ENCODE measurements around the gene GLB1L3. TPM values are rescaled to one million over a fixed set of nuclear protein-coding genes. Genes with fewer than 3 reads are reported as not detected.

The GLB1L3 gene
- total RNA-seq, 4 donors from 2014 or later, result 0.16 TPM; not detected in 3

- H3K4me1 ChIP-seq, result peaks cover 0 to 7% (median 3%) of the 10 kb centered on the region in 4 donors
- no peak overlapping the region for H3K4me3 ChIP-seq
- no peak overlapping the region for H3K27ac ChIP-seq
- H3K27me3 ChIP-seq, result no peaks in the 10 kb centered on the region
- 89 to 90% methylated on average over 2 to 21 of the region's 21 CpGs for WGBS, 2 donors (ENCODE audit: low coverage in 1 of 2)
- H3K9me3 ChIP-seq, result no peaks in the 10 kb centered on the region
- in situ Hi-C loops (cut with MboI; ENCODE audit: low pct_ligation_motif_present in 1 of 4, low pct_unique_long_range_greater_than_20kb in 1 of 4, low sequenced_read_pairs in 3 of 4) (no loop called here), intact Hi-C loops (cut with DNase I; ENCODE audit: low total_unique reads) (no loop called here)
- TF ChIP-seq, protein P1, sequence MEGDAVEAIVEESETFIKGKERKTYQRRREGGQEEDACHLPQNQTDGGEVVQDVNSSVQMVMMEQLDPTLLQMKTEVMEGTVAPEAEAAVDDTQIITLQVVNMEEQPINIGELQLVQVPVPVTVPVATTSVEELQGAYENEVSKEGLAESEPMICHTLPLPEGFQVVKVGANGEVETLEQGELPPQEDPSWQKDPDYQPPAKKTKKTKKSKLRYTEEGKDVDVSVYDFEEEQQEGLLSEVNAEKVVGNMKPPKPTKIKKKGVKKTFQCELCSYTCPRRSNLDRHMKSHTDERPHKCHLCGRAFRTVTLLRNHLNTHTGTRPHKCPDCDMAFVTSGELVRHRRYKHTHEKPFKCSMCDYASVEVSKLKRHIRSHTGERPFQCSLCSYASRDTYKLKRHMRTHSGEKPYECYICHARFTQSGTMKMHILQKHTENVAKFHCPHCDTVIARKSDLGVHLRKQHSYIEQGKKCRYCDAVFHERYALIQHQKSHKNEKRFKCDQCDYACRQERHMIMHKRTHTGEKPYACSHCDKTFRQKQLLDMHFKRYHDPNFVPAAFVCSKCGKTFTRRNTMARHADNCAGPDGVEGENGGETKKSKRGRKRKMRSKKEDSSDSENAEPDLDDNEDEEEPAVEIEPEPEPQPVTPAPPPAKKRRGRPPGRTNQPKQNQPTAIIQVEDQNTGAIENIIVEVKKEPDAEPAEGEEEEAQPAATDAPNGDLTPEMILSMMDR (IDR thresholded peaks at IDR 0.05), result no peak
- TF ChIP-seq POLR2AphosphoS5 (IDR thresholded peaks at IDR 0.05) (no peak), EP300 (IDR thresholded peaks at IDR 0.05; ENCODE audit: low read depth) (no peak), POLR2A (IDR thresholded peaks at IDR 0.05) (no peak)
- no peaks in the 10 kb centered on the region for H3K36me3 ChIP-seq
- DNase-seq, result no peak
Observed at GRCh38 chr11:134356656-134357544, 80.7 kb downstream of the GLB1L3 start.

GRCh38 chr11:134357545-134357839, 81.3 kb downstream of the GLB1L3 start:
- Histone ChIP-seq H3K36me3 (no peaks in the 10 kb centered on the region), H3K4me3 (no peak overlapping the region), H3K9me3 (no peaks in the 10 kb centered on the region), H3K27me3 (no peaks in the 10 kb centered on the region), H3K27ac (no peak overlapping the region), H3K4me1 (peaks cover 0 to 7% (median 3%) of the 10 kb centered on the region in 4 donors)
- in situ Hi-C loops (cut with MboI; ENCODE audit: low pct_ligation_motif_present in 1 of 4, low pct_unique_long_range_greater_than_20kb in 1 of 4, low sequenced_read_pairs in 3 of 4), result no loop called here
- intact Hi-C loops (cut with DNase I; ENCODE audit: low total_unique reads), result no loop called here
- WGBS, 2 donors (ENCODE audit: low coverage in 1 of 2), result 81% methylated on average over 8 of the region's 8 CpGs; no CpG with 5 or more reads in 1 of the 2 donors
- no peak for DNase-seq
- TF ChIP-seq POLR2A (IDR thresholded peaks at IDR 0.05) (no peak), POLR2AphosphoS5 (IDR thresholded peaks at IDR 0.05) (no peak), EP300 (IDR thresholded peaks at IDR 0.05; ENCODE audit: low read depth) (no peak)
- TF ChIP-seq, protein P1 (IDR thresholded peaks at IDR 0.05), result no peak

GRCh38 chr11:134358165-134358855, 82.1 kb downstream of the GLB1L3 start:
- H3K27me3 ChIP-seq, result no peaks in the 10 kb centered on the region
- in situ Hi-C loops (cut with MboI; ENCODE audit: low pct_ligation_motif_present in 1 of 4, low pct_unique_long_range_greater_than_20kb in 1 of 4, low sequenced_read_pairs in 3 of 4), result no loop called here
- H3K4me3 ChIP-seq, result no peak overlapping the region
- H3K36me3 ChIP-seq, result no peaks in the 10 kb centered on the region
- peaks cover 0 to 7% (median 3%) of the 10 kb centered on the region in 4 donors for H3K4me1 ChIP-seq
- H3K27ac ChIP-seq, result no peak overlapping the region
- H3K9me3 ChIP-seq, result no peaks in the 10 kb centered on the region
- TF ChIP-seq, protein P1 (IDR thresholded peaks at IDR 0.05), result no peak
- TF ChIP-seq EP300 (IDR thresholded peaks at IDR 0.05; ENCODE audit: low read depth), result no peak
- no peak for TF ChIP-seq POLR2A (IDR thresholded peaks at IDR 0.05)
- TF ChIP-seq POLR2AphosphoS5 (IDR thresholded peaks at IDR 0.05), result no peak
- WGBS, 2 donors (ENCODE audit: low coverage in 1 of 2), result 88% methylated on average over 27 of the region's 27 CpGs; no CpG with 5 or more reads in 1 of the 2 donors
- intact Hi-C loops (cut with DNase I; ENCODE audit: low total_unique reads), result no loop called here
- no peak for DNase-seq

DNA sequence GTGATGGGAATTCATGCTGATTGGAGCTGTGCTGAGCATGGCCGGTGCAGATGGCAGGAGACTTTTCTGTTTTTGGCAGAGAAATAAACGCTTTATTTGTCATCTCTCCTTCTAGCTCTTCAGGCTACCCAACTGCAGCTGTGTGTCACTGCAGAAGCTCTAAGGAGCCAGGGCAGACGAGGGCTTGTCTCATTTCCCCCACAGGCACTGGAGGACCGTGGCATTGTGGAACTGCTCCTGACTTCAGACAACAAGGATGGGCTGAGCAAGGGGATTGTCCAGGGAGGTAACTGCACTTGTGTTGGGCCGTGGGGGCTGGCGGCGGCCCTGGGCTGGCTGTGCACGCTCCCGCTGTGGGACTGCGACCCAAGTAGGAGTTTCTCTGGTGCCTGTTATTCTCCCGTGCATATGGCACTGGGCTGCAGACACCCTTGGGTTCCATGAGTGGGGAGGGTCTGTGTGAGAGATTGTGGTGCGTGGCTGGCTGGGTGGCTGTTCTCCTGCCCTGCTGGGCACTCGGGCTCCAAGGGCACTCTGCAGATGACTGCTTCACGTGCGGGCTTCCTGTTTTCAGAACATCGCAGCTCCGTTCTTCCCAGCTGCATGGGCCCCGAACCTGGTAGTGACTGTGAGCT, 82.8 kb downstream of the GLB1L3 start:
- DNase-seq, result no peak
- peaks cover 0 to 7% (median 3%) of the 10 kb centered on the region in 4 donors for H3K4me1 ChIP-seq
- no peak overlapping the region for H3K4me3 ChIP-seq
- H3K9me3 ChIP-seq, result no peaks in the 10 kb centered on the region
- no peak overlapping the region for H3K27ac ChIP-seq
- no peaks in the 10 kb centered on the region for H3K27me3 ChIP-seq
- in situ Hi-C loops (cut with MboI; ENCODE audit: low pct_ligation_motif_present in 1 of 4, low pct_unique_long_range_greater_than_20kb in 1 of 4, low sequenced_read_pairs in 3 of 4), result no loop called here
- intact Hi-C loops (cut with DNase I; ENCODE audit: low total_unique reads), result no loop called here
- H3K36me3 ChIP-seq, result no peaks in the 10 kb centered on the region
- 80 to 88% methylated on average over 1 to 18 of the region's 18 CpGs for WGBS, 2 donors (ENCODE audit: low coverage in 1 of 2)
- no peak for TF ChIP-seq POLR2AphosphoS5 (IDR thresholded peaks at IDR 0.05)
- no peak for TF ChIP-seq POLR2A (IDR thresholded peaks at IDR 0.05)
- TF ChIP-seq, protein P1 (IDR thresholded peaks at IDR 0.05), result no peak
- no peak for TF ChIP-seq EP300 (IDR thresholded peaks at IDR 0.05; ENCODE audit: low read depth)
